GM21737 (cell line): Measurements from ENCODE around the gene HMGB4.

Experiments used
- ATAC-seq: cut with Tn5 transposase; IDR thresholded peaks from one replicate; pipeline ENCODE4 v1.9.1; 2021; ENCODE audit warnings: mild to moderate bottlenecking, moderate library complexity; ENCODE audit not compliant: unreplicated experiment

The HMGB4 gene, protein sequence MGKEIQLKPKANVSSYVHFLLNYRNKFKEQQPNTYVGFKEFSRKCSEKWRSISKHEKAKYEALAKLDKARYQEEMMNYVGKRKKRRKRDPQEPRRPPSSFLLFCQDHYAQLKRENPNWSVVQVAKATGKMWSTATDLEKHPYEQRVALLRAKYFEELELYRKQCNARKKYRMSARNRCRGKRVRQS

DNA sequence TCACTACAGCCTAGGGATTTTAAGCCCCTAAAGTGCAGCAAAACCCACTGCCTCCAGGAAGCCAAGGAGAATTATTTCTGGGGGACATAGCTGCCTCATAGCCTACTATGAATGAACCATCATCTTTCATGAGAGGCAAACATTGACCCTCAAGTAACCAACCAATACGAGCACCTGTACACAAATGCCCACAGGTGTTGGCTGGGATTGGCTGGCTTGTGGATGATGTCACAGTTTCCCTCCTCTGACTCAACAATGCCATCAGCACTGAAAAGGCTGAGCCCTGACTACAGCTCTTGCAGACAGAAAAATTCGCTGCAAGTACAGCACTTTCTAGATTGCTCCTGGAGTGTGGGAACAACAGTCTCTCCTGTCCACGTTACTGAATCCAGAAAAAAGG, at the start of gene HMGB4:
TSS of gene HMGB4 (plus strand) at position 301 of the 400 bp plus-strand sequence. CDS start 113 bp downstream, outside the sequence.
- no peak for ATAC-seq

DNA sequence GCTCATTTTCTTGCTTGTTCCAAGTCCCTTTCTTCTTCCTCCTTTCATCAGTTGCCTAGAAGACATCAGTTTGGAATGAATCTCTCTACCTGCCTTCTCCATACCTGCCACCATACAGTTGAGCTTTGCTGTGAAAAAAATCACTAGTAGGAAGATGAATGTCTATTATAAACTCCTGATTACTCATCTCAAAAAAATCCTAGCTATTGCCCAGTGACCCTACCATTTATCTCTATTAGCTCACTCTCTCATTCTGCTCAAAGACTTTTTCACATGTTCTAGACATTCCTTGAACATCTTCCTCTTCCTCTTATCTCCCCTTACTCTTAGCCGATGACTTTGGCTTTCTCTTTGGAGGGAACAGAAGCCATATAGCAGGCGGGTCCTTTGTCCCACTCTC, 49.7 kb upstream of the HMGB4 start:
- no peak for ATAC-seq

DNA sequence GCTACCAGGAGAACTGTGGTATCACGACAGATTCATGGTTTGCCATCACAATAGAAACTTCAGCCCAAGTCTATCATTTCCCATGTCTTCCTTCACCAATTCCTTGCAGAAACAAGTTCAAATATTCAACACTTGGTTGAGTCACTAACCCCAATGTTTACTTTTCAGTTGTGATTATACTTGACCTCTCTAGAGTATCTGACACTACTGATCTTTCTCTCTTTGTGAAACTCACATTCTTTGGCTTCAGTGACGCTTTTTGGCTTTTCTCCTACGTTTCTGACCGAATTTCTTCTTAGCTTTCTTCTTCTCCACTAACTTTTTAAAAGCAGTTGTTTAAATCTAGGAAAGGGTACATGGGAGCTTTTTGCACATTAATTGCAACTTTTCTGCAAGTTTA, 48.8 kb upstream of the HMGB4 start:
- ATAC-seq = no peak

DNA sequence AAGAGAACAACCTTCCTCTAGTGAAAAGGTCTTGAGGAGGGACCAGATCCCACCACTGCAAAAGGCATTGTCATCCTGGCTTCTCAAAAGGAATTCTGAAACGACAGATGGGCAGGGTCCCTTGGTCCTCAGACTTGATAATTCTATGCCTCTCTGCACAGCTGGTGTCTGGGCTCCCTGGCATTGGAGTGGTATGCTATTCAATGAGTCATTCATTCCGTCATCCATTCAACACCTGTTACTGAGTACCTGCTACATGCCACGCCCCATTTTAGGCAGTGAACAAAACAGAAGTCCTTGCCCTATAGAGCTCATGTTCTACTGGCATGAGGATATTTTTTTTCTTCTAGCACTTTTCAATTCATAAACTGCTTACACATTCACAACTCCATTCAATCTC, 45.8 kb upstream of the HMGB4 start:
- ATAC-seq = no peak

DNA sequence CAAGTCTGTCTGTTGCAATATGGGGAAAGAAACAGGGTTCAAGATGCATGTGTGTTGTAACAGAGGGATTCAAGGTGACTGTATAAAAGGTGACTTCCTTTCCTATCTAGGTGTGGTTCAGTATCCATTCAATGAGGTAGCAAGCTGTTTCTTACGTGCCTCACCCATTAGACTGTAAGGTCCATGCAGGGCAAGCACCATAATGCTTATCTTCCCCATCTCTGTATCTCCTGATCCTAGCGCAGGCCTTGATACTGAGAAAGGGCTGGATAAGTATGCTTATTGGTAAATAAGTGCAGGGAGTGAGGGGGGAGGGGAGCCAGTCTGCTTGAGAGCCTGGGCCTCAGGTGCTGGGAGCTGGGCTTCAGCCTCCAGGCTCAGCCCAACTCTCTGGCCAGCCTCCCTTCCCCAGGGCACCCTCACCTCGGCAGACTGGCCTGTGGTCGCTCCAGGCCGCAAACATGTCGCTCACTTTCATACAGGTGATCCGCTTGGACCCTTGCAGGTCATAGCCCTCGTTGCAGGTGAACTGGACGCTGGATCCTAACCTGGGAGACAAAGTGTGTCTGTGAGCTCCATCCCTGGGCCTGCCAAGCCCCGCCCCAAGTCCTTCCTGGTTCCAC, 44.5 kb upstream of the HMGB4 start:
- ATAC-seq = no peak

DNA sequence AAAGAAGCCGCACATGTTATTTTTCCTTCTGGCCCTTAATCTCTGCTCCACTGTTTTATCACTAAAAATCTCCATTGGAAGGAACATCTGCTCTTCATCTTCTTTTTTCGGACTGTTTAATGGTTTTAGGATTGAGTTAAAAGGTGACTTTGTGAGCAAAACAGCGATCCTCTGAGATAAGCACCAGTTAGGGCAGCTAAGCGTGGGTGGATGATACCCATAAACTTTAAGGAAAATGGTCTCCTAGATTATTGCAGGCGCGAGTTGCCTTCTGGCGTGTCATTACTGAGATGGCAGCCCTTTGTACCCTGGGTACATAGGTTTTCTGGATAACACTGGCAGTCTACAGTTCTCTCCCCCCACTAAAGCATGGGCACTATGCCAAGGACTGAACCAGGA, 44.0 kb upstream of the HMGB4 start:
- ATAC-seq = no peak

DNA sequence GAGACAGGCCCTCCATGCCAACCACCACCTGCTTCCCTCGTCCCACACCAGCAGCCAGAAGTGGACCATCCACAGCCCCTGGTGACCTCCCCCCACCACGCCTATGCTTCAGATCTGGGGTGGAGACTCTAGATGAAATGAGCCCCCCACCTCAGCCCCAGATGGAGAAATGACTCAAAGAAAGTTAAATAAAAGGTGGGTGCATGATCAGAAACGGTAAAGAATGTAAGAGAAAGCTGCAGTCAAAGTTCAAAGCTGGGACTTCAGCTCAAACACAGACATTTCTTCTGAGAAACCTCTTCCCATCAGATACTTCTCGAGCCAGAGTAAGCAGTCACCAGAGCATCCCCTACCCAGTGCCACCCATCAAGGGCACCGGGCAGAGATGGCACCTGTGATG, 43.1 kb upstream of the HMGB4 start:
- ATAC-seq = no peak

DNA sequence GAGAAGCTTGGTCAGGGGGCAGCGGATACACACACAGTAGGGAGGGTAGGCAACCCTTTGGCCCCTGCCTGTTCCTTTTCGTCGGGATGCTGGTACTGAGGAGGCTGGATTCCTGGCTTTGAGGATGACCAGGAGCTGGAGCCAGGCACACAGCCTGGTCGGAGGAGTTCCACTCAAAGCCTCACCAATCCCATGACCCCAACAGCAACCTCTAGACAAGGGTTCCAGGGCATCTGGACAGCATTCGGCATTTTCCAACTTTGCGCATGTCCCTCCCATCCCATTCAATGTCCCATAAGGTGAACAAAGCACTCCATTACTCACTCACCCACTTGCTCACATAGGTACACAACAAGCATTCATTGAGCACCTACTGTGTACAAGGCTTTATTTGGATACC, 42.6 kb upstream of the HMGB4 start:
- no peak for ATAC-seq

DNA sequence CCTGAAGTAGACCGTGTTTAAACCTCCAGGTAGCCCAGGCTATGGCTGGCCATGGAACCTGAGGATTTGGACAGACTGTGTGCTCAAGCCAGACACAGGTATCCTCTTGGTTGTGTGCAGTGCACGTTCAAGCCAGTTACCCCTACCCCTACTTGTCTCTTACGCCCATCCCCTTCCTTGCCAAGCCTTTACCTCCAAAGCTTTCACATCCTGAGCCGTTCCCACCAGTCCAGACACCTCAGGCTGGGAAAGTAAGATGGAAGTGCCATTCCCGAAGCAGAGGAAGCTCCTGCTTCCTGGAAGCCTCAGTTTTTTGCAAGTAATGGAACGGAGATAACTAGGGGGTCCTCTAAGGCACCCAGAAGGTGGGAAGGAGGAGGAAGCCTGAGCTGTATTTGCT, 41.5 kb upstream of the HMGB4 start:
- ATAC-seq = no peak

DNA sequence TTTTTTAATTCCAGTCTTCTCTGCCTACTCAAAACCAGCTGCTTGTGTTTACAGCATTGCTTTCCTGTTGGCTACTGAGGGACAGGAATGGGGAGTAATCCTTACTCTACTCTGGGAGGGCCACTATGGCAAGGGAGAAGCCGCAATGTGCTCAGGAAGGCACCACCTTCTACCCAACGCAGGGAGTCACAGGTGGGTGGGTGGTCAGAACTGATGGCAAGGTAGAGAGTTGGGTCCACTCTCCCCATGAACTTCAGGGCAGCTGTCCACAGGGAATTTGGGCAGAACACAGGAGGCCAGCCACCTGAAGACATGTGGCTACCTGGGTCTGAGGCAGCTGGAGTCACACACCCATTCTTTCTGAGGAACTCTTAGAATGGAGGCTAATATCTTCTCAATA, 40.5 kb upstream of the HMGB4 start:
- ATAC-seq = no peak

DNA sequence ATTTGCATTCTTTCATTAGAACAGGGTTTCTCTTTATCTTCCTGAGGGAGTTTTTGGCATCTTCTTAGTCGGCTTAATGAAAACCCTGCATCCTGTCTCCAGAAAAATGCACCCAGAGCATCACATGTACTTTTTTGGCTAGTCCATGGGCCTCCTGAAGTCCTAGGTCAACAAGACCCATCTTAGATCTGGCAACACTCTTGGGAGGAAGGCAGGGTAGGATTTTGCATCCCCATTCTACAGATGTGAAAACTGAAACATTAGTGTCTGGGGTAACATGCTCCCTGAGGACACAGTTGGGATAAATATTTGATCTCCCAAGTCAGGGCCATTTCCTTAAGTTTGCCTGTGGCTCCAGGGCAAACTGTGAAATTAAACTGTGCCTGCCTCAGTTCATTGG, 40.0 kb upstream of the HMGB4 start:
- ATAC-seq = no peak

DNA sequence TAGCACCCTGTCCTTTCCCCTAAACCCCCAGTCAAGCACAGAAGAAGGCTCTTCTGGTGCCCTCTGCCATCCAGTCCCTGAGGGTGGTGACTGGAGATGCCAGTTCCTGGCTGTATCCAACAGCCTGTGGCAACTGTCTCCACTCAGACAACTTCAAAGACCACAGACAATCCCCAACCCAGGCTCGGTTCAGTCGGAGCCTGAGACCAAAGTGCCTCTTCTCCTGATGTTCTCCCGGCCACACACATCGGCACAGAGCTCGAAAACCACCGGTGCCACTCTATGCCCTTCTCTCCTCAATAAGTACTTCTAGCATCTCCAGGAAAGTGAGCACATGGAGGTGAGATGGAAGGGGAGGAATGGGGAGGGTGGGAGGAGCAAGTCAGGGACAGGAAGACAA, 39.6 kb upstream of the HMGB4 start:
- no peak for ATAC-seq

DNA sequence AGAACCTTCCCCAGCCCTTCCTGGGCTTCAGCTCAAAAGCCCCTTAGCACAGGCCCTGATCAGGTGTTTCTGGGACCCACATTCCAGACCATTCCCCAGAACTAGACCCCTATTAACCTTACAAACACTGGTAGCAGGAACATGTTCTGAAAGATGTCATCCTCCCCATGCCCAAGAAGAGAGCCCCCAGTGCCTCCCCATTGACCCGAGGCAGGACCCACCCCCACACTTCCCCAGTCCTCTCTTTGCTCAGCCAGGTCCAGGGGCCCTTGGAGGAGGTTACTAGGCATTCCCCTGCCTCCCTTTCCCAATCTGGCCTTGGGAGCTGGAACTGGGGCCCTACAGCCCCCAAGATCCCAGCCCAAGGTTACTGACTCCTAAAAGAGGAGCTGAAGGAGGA, 38.9 kb upstream of the HMGB4 start:
- no peak for ATAC-seq

DNA sequence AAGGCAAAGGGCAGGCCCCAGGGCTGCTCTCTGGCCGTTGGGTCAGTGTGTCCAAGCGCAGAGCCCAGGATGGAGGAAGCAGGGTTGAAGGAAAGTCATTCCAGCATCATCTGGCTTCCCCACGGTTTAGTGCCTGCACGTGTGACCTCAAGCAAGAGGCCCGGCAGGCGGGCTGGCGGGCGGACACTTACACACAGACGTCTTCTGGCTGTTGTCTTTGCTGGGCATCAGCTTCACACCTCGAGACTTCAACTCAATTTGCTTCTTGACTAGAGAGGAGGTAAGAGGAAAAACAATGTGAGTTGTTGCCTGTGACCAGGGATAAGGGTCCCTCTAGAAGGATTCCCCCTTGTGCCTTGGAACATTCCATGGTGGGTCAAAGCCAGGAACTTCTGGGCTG, 38.4 kb upstream of the HMGB4 start:
- ATAC-seq = no peak

DNA sequence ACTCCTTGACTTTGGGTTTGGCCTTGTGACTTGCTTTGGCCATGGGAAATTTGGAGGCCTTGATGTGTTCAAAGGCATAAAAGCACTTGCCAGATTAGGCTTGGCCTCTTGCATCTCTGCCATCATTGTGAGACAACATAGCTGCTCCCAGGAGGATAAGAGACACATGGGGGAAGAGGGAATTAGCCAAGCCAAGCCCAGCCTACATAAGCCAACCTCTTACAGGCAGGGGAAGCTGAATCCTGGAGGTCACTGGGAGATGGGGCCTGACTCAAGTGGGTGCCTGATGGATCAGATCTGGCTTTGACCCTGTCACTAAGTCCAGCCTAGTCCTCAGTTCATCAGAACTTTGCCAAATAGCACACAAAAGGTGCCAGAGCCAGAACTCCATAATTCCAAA, 37.6 kb upstream of the HMGB4 start:
- ATAC-seq = no peak

DNA sequence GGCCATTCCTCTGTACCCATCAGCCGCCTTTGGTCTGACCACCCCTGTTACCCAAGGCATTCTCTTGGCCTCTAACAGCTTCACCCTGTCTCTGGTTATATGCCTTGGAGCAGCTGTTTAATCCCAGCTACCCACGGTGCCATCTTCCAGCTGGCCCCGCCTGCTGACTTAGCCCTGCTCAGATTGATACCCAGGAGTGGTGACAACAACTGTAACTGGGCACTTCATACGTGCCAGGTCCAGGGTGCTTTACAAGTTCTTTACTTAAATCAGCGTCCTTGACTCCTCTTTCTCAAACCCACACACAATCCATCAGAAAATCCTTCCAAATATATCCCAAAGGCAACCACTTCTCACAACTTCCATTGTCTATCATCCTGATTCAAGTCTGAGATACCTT, 37.2 kb upstream of the HMGB4 start:
- ATAC-seq = no peak

DNA sequence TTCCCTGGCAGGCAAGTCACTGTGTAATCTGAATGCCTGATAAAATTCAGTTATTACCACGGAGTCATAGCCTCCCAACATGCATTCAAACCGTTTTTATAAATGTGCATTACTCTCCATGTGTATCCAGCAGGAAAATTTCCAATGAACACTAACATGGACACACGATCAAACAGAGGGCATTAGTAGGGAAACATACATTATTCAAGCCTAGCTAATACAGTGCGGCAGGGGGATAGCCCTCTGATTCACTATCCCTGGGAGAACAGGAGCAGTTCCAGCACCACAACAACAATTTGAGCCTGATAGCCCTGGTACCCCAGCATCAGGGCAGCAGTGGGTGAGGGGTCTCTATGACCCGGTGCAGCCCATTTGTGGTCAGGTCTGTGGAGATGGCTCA, 35.8 kb upstream of the HMGB4 start:
- no peak for ATAC-seq

DNA sequence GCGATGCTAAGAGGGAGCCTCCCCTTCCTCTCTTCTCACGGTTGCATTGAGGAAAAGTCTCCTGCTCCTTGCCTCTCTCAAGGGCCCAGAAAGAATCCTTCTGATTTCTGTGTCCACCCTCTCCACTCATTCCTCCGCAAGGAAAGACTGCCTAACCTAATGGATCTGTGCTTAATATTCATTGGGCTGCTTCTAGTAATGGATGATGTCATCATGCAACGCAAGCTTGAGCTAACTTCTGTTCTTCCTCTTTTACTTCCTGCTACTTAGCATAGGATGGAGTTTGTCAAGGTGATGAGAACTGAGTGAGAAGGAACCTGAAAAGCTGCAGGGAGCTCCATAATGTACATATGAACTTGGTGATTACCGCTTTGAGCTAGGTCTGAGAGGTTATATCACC, 35.2 kb upstream of the HMGB4 start:
- no peak for ATAC-seq

DNA sequence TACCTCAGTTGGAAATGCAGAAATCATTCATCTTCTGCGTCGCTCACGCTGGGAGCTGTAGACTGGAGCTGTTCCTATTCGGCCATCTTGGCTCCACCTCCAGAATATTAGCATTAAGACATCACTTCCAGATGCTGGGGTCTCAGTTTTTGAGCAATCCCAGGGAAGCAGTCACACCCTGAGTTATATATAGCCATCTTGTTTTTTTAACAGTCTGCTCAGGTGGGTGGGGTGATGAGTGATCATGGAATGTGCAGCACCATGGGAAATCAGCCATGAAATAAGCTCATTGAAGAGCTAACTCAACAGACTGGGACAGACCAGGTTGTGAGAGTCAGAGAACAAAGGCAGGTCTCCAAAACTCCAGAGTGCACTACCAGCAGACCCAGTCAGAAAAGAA, 27.0 kb upstream of the HMGB4 start:
- ATAC-seq = no peak

DNA sequence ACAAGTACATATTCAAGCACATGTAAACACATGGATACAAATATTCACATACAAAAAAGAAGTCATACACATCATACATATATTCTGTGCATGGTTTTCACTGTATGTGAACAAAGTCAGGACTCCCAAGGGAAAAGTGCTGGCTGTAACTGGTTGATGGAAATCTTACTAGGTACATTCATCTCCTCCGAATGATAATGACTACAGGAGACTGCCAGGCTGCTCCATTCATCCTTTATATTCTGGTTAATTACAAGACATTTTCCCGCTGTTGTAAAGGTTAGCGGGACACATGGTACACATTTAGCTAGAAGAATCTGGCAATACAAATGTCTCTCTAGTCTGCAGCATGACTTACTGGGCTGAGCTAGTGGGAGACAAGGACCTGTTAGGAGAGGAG, 26.2 kb upstream of the HMGB4 start:
- ATAC-seq = no peak

DNA sequence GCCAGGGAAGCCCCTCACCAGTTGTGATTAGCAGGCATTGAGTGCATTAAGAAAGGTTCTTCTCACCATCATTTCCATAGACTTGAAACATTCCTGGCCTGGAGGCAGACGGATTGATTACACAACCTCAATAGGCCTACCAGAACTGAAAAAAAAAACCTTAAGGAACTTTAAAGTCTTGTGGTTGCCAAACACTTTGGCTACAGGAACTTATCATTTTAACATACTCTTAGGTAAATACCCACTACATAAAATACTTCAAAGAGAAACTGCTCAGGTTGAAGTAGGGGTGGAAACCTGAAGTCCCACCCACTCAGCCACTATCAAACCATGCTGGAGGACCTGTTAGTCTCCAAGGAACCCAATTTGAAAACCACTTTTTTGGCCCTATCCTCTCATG, 22.4 kb upstream of the HMGB4 start:
- no peak for ATAC-seq

DNA sequence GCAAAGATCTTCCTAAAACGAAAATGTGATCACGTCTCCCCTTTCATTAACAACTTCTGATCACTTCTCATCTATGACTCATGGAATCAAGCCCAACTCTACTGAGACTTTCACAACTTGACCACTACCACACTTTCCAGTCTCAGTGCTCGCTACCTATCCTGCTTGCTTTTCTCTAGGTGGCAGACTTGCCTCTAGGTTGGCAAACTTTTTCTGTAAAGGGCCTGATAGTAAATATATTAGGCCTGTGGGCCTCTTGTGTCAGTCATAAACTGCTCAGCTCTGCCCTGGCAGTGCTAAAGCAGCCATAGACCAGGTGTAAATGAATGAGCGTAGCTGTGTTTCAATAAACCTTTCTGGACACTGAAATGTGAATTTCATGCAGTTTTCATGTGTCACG, 21.5 kb upstream of the HMGB4 start:
- ATAC-seq = no peak

DNA sequence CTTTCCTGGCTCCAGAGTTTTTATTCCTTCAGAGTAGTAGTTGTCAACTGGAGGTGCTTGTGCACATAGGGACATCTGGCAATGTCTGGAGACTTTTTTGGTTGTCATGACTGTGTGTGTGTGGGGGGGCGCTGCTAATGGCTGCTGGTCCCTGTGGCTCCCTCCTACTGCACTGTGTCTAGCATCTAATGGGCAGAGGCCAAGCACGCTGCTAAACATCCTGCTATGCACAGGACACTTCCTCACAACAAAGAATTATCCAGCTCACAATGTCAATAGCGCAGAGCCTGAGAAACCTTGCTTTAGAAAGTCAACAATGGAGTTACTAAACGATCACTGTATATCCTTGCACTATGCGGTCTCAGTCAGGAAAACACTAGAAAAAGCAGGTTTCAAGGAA, 19.7 kb upstream of the HMGB4 start:
- ATAC-seq = no peak
